HEK293T (cell line): ENCODE results near the gene SPRN.

Source experiments
- CTCF ChIA-PET: fragments of 350-600 bp; formaldehyde crosslinking; extraction: SDS; loops from one replicate; lab custom pipeline; 2021; ENCODE audit warnings: antibody characterized with exemption, inconsistent platforms; lab: Yijun Ruan, JAX
- POLR2A ChIA-PET: fragments of 350-600 bp; formaldehyde crosslinking; extraction: SDS; loops from one replicate; lab custom pipeline; 2020; ENCODE audit warnings: antibody characterized with exemption, inconsistent platforms; lab: Yijun Ruan, JAX
- DNase-seq: peaks from one replicate; pipeline ENCODE4 v3.0.0; 2012; ENCODE audit warnings: mixed read lengths; ENCODE audit errors: extremely low spot score
- ELF4 ChIP-seq: fragments of 450-650 bp; IDR thresholded peaks from 2 replicates; pipeline ENCODE4 v1.6.1; 2017; ENCODE audit warnings: antibody characterized with exemption
- FOXA1 ChIP-seq: fragments of 450-650 bp; IDR thresholded peaks from 2 replicates; pipeline ENCODE4 v1.6.1; 2016; ENCODE audit warnings: mild to moderate bottlenecking
- FOXK2 ChIP-seq: fragments of 450-650 bp; IDR thresholded peaks from 2 replicates; pipeline ENCODE4 v1.6.1; 2016; ENCODE audit warnings: mild to moderate bottlenecking
- FOXM1 ChIP-seq: fragments of 450-650 bp; IDR thresholded peaks from 2 replicates; pipeline ENCODE4 v1.6.1; 2017; ENCODE audit warnings: mild to moderate bottlenecking, borderline replicate concordance
- HDGF ChIP-seq: fragments of 450-650 bp; IDR thresholded peaks from 2 replicates; pipeline ENCODE4 v1.6.1; 2017; ENCODE audit warnings: antibody characterized with exemption, borderline replicate concordance
- LEF1 ChIP-seq: fragments of 450-650 bp; IDR thresholded peaks from 2 replicates; pipeline ENCODE4 v1.6.1; 2017; ENCODE audit warnings: mild to moderate bottlenecking, borderline replicate concordance
- PKNOX1 ChIP-seq: fragments of 450-650 bp; IDR thresholded peaks from 2 replicates; pipeline ENCODE4 v1.6.1; 2016
- SP1 ChIP-seq: fragments of 450-650 bp; IDR thresholded peaks from 2 replicates; pipeline ENCODE4 v1.6.1; 2017
- SUZ12 ChIP-seq: fragments of 450-650 bp; IDR thresholded peaks from 2 replicates; pipeline ENCODE4 v1.6.1; 2016; ENCODE audit warnings: mild to moderate bottlenecking
- TARDBP ChIP-seq: fragments of 450-650 bp; IDR thresholded peaks from 2 replicates; pipeline ENCODE4 v1.6.1; 2016
- ZNF384 ChIP-seq: fragments of 450-650 bp; IDR thresholded peaks from 2 replicates; pipeline ENCODE4 v1.6.1; 2016

SPRN gene

GRCh38 chr10:133373174-133374090, 51.0 kb downstream of the SPRN start, which contains the start of gene ECHS1:
Gene ECHS1 (minus strand): TSS chr10:133373354. CDS start chr10:133373333, 21 bp downstream.
- peak; percentile 100 for DNase-seq
- CTCF ChIA-PET: no interaction called here
- POLR2A ChIA-PET: interaction anchor here (0.8 to 1.6 kb wide), 10 partner anchors 9 to 46 kb away, joined by 3 to 23 read pairs (median 4); partner anchors contain the start of genes FUOM and PRAP1
- TF ChIP-seq FOXM1 (no peak), SP1 (peak; percentile 43; the same call in 1 of the 2 replicates)

GRCh38 chr10:133372507-133372906, 51.9 kb downstream of the SPRN start:
- POLR2A ChIA-PET: no interaction called here
- DNase-seq: no peak
- TF ChIP-seq TARDBP: no peak
- TF ChIP-seq FOXA1: no peak
- TF ChIP-seq LEF1: no peak
- TF ChIP-seq PKNOX1: no peak
- TF ChIP-seq FOXK2: no peak
- no peak for TF ChIP-seq SUZ12
- TF ChIP-seq HDGF: no peak
- no peak for TF ChIP-seq ZNF384
- no peak for TF ChIP-seq ELF4
- CTCF ChIA-PET: no interaction called here
